MCF 10A (cell line): Measurements from ENCODE around the gene SCYGR7. TPM values are rescaled to one million over a fixed set of nuclear protein-coding genes. Genes with fewer than 3 reads are reported as not detected.
"Not testable (repeated sequence)": the region's sequence is repeated elsewhere in the genome, so short reads cannot be mapped to it uniquely, and the experiment has no call there.

Experiments
- BruUV-seq: library from RNA; stranded (reverse); fragments of 400-500 nt; replicated peaks from 2 replicates; lab custom pipeline; 2021; lab: Mats Ljungman, UMichigan
- CTCF ChIA-PET: fragments of 300-600 bp; sonication (Branson Sonifier 250); formaldehyde crosslinking; extraction: SDS; loops from one replicate; lab custom pipeline; 2021; ENCODE audit warnings: antibody characterized with exemption, inconsistent platforms; lab: Yijun Ruan, JAX
- POLR2A ChIA-PET: fragments of 300-600, 350-650 bp; sonication (Branson Sonifier 250); formaldehyde crosslinking; extraction: SDS; loops from one replicate; lab custom pipeline; 2020; ENCODE audit warnings: antibody characterized with exemption, inconsistent platforms; lab: Yijun Ruan, JAX
- DNase-seq: peaks from one replicate; pipeline ENCODE4 v3.0.0-alpha.2; 2018; ENCODE audit not compliant: unreplicated experiment
- H3K27ac Mint-ChIP-seq: one replicate; pipeline ENCODE4 v1.8.0; 2022; ENCODE audit warnings: mild to moderate bottlenecking, low read depth, mixed read lengths; ENCODE audit not compliant: unreplicated experiment
- H3K27me3 Mint-ChIP-seq: one replicate; pipeline ENCODE4 v1.8.0; 2022; ENCODE audit warnings: mixed read lengths; ENCODE audit not compliant: insufficient read depth, unreplicated experiment
- H3K36me3 Mint-ChIP-seq: one replicate; pipeline ENCODE4 v1.8.0; 2022; ENCODE audit warnings: mild to moderate bottlenecking, moderate library complexity, mixed read lengths; ENCODE audit not compliant: insufficient read depth, unreplicated experiment
- H3K4me1 Mint-ChIP-seq: one replicate; pipeline ENCODE4 v1.8.0; 2022; ENCODE audit warnings: mixed read lengths; ENCODE audit not compliant: insufficient read depth, unreplicated experiment
- H3K4me3 Mint-ChIP-seq: one replicate; pipeline ENCODE4 v1.8.0; 2022; ENCODE audit warnings: mild to moderate bottlenecking, moderate library complexity, mixed read lengths; ENCODE audit not compliant: unreplicated experiment
- H3K9me3 Mint-ChIP-seq: one replicate; pipeline ENCODE4 v1.8.0; 2022; ENCODE audit warnings: mixed read lengths; ENCODE audit not compliant: unreplicated experiment
- intact Hi-C: fragments of 100-400 bp; cut with micrococcal nuclease; formaldehyde crosslinking; loops from 2 replicates; pipeline ENCODE4 v1.14.1; 2022
- total RNA-seq: library from RNA; stranded (reverse); gene quantifications from 2 replicates; pipeline ENCODE4 v1.2.3, GENCODE V29; 2022
- TF ChIP-seq, protein P1 (sequence below): fragments of 200-600 bp; IDR thresholded peaks from one replicate; pipeline ENCODE4 v1.8.0; 2022; ENCODE audit warnings: antibody characterized with exemption, mild to moderate bottlenecking; ENCODE audit not compliant: unreplicated experiment

Gene SCYGR7
- total RNA-seq, 1 experiment from 2014 or later, result not detected

DNA sequence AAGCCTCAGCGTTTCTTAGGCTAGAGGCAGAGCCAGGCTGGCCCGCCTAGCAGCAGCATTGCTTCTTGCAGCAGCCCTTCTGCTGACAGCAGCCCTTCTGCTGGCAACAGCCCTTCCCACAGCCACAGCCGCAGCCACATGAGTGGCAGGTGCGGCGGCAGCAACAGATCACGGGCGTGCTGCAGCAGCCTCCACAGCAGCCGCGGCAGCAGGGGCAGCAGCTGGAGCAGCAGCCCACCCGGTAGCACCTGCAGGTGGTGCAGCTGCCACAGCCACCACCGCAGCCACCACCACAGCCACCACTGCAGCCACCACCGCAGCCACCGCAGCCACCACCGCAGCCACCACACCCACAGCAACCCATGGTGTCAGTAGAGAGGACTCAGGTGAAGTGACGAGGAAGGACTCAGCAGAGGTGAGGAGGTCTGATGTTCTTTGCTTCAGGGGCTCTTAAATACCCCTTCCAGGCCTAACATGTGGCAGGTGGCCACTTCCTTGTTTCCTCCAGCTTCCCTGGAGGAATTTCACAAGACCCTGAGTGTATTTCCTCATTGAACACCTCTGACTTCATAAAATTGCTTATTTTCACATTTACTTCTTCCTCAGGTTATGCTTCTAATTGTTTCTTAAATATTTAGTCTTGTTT lies 3.6 kb upstream of the SCYGR7 start, which contains the start of gene SCYGR6:
Gene SCYGR6, minus strand, starts transcription at position 364 of the 646 bp plus-strand sequence. Its CDS starts 0 bp downstream, at position 364.
- H3K4me3 Mint-ChIP-seq, result no peak within 1 kb of the TSS
- DNase-seq, result no peak
- H3K36me3 Mint-ChIP-seq, result no peaks in the 10 kb centered on the region
- H3K9me3 Mint-ChIP-seq, result no peaks in the 10 kb centered on the region
- TF ChIP-seq, protein P1, sequence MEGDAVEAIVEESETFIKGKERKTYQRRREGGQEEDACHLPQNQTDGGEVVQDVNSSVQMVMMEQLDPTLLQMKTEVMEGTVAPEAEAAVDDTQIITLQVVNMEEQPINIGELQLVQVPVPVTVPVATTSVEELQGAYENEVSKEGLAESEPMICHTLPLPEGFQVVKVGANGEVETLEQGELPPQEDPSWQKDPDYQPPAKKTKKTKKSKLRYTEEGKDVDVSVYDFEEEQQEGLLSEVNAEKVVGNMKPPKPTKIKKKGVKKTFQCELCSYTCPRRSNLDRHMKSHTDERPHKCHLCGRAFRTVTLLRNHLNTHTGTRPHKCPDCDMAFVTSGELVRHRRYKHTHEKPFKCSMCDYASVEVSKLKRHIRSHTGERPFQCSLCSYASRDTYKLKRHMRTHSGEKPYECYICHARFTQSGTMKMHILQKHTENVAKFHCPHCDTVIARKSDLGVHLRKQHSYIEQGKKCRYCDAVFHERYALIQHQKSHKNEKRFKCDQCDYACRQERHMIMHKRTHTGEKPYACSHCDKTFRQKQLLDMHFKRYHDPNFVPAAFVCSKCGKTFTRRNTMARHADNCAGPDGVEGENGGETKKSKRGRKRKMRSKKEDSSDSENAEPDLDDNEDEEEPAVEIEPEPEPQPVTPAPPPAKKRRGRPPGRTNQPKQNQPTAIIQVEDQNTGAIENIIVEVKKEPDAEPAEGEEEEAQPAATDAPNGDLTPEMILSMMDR, result no peak
- H3K27me3 Mint-ChIP-seq, result no peaks in the 10 kb centered on the region
- intact Hi-C loops, result no loop called here
- ChIA-PET POLR2A (interaction anchor here (0.6 to 0.7 kb wide), 2 partner anchors 19 to 32 kb away, joined by 3 read pairs; no protein-coding TSS in a partner anchor), CTCF (interaction anchor here (1.3 to 2.0 kb wide), 2 partner anchors 41 to 67 kb away, joined by 4 to 5 read pairs; no protein-coding TSS in a partner anchor)
- no peak within 1 kb of the TSS for H3K27ac Mint-ChIP-seq
- no TSS peak for BruUV-seq
- no peaks in the 10 kb centered on the region for H3K4me1 Mint-ChIP-seq

DNA sequence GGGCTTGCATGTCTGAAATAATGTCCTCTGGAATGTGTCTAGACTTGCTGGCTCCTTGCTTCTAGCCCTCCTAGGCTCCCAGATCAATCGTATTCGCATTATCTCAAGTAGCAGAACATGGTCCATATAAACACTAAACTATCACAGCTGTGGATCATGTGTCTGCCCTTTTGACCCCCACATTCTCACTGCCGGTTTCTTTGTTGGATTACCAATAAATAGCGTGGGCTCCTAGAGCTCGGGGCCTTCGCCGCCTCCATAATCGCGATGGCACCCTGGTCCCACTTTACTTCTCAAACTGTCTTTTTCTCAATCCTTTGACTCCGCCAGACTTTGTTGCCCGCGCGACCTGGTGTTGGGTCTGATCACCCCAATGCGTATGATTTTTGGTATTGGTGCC lies 11.2 kb downstream of the SCYGR7 start:
- TF ChIP-seq, protein P1, result no peak
- Mint-ChIP-seq H3K9me3 (no peaks in the 10 kb centered on the region), H3K27ac (no peak overlapping the region), H3K27me3 (peaks cover 13% of the 10 kb centered on the region), H3K4me3 (no peak overlapping the region), H3K36me3 (no peaks in the 10 kb centered on the region), H3K4me1 (no peaks in the 10 kb centered on the region)
- DNase-seq, result no peak
- intact Hi-C loops, result no loop called here
- no TSS peak for BruUV-seq
- ChIA-PET POLR2A (interaction anchor here (0.6 kb wide), 1 partner anchor 1199 kb away, joined by 3 read pairs; no protein-coding TSS in a partner anchor), CTCF (interaction anchor here (0.6 kb wide), 1 partner anchor 121 kb away, joined by 4 read pairs; no protein-coding TSS in a partner anchor)

DNA sequence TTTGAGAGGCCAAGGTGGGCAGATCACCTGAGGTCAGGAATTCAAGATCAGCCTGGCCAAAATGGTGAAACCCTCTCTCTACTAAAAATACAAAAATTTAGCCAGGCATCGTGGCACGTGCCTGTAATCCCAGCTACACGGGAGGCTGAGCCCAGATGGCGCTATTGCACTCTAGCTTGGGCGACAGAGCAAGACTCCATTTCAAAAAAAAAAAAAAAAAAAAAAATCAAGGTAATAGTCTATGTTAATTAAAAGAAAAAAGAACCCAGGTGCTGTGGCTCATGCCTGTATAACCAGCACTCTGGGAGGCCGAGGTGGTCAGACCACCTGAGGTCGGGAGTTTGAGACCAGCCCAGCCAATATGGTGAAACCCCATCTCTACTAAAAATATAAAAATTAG lies 12.6 kb downstream of the SCYGR7 start:
- POLR2A ChIA-PET, H3K27ac Mint-ChIP-seq, BruUV-seq, intact Hi-C loops, H3K4me1 Mint-ChIP-seq, H3K27me3 Mint-ChIP-seq, DNase-seq, H3K36me3 Mint-ChIP-seq, H3K4me3 Mint-ChIP-seq, H3K9me3 Mint-ChIP-seq: not testable (repeated sequence)
- CTCF ChIA-PET, result interaction anchor here (0.6 to 0.7 kb wide), 2 partner anchors 16 to 83 kb away, joined by 3 read pairs; no protein-coding TSS in a partner anchor

DNA sequence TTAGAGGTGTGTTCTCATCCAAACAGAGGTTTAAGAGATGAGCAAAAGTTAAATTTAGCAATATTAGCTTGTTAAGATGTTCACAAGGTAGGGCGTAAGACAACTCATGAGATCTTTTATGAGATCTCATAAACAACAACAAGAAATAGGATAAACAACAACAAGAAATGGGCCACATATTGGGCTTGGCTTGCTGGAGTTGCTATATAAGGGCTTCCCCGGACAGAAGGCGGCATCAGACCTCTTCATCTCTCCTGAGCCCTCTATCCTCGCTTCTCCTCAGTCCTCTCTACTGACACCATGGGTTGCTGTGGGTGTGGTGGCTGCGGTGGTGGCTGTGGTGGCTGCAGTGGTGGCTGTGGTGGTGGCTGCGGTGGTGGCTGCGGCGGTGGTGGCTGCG lies 17.5 kb downstream of the SCYGR7 start, which contains the start of gene SCYGR8:
Gene SCYGR8, plus strand, starts transcription at position 301 of the 400 bp plus-strand sequence. Its CDS starts 0 bp downstream, at position 301.
- Mint-ChIP-seq H3K4me1 (no peaks in the 10 kb centered on the region), H3K36me3 (no peaks in the 10 kb centered on the region), H3K4me3 (no peak within 1 kb of the TSS), H3K9me3 (no peaks in the 10 kb centered on the region), H3K27ac (no peak within 1 kb of the TSS), H3K27me3 (no peaks in the 10 kb centered on the region)
- CTCF ChIA-PET, result no interaction called here
- DNase-seq, result no peak
- intact Hi-C loops, result no loop called here
- no TSS peak for BruUV-seq
- TF ChIP-seq, protein P1, result no peak
- POLR2A ChIA-PET, result no interaction called here
